ENCODE measurements around the gene RBP2. TPM values are rescaled to one million over a fixed set of nuclear protein-coding genes. Genes with fewer than 3 reads are reported as not detected.

Gene RBP2
- total and polyA plus RNA-seq, 10 of the 15 experiments (the other 5 are each of a cell fraction or from before 2014, with no cell fraction given), result not detected

- ChIA-PET SMC1A (ENCODE audit: uncharacterized antibody, unreplicated experiment) (no interaction called here), POLR2A (no interaction called here), CTCF (no interaction called here), RAD21 (ENCODE audit: unreplicated experiment) (no interaction called here)
- H3K9ac ChIP-seq (ENCODE audit: control insufficient read depth, insufficient read depth, low read length), result no peak overlapping the region
- H2AFZ ChIP-seq (ENCODE audit: control insufficient read depth, low read depth, low read length), result no peak overlapping the region
- BruUV-seq (replicated peaks), result no TSS peak
- H4K20me1 ChIP-seq (ENCODE audit: control insufficient read depth, insufficient read depth), result no peaks in the 10 kb centered on the region
- no peak overlapping the region for H3K4me2 ChIP-seq (ENCODE audit: control insufficient read depth, insufficient read depth)
- in situ Hi-C loops (cut with MboI), result no loop called here
- intact Hi-C loops (cut with micrococcal nuclease; ENCODE audit: unreplicated experiment), result no loop called here
- DNase-seq (ENCODE audit: low read depth, low spot score) (no peak), ATAC-seq (no peak), FAIRE-seq (no peak)
- no peaks in the 10 kb centered on the region for H3K27me3 ChIP-seq (replicated peaks in 1 of 2; ENCODE audit: control insufficient read depth in 2 of 2, insufficient read depth in 2 of 2, low read length in 1 of 2)
- TF ChIP-seq SMAD1 (IDR thresholded peaks at IDR 0.05; ENCODE audit: low read depth, partially characterized antibody), result no peak
- TF ChIP-seq CTCF (IDR thresholded peaks at IDR 0.05 in 2 of 3, conservative IDR thresholded peaks at IDR 0.05 in 1 of 3; ENCODE audit: control insufficient read depth in 2 of 3, extremely low read depth in 1 of 3, insufficient read depth in 1 of 3, low read depth in 3 of 3, low read length in 3 of 3), result no peak
- TF ChIP-seq PAX5 (IDR thresholded peaks at IDR 0.05; ENCODE audit: borderline replicate concordance, low read depth, low read length), result no peak
- no peak for TF ChIP-seq CEBPZ (IDR thresholded peaks at IDR 0.05; ENCODE audit: low read depth, low read length)
- TF ChIP-seq FOXK2 (IDR thresholded peaks at IDR 0.05), result no peak
- no peak for TF ChIP-seq JUND (IDR thresholded peaks at IDR 0.05; ENCODE audit: low read depth, low read length)
- TF ChIP-seq MXI1 (IDR thresholded peaks at IDR 0.05; ENCODE audit: low read depth, low read length), result no peak
- TF ChIP-seq ZNF24 (IDR thresholded peaks at IDR 0.05), result no peak
- TF ChIP-seq ATF3 (IDR thresholded peaks at IDR 0.05; ENCODE audit: borderline replicate concordance, extremely low read depth, low read depth, low read length), result no peak
- TF ChIP-seq CREB1 (IDR thresholded peaks at IDR 0.05; ENCODE audit: low read depth), result no peak
- no peak for TF ChIP-seq MTA2 (IDR thresholded peaks at IDR 0.05; ENCODE audit: low read depth)
- no peak for TF ChIP-seq CREM (IDR thresholded peaks at IDR 0.05; ENCODE audit: low read depth)
- TF ChIP-seq NFYB (IDR thresholded peaks at IDR 0.05; ENCODE audit: insufficient read depth, low read depth, low read length), result no peak
- TF ChIP-seq PML (IDR thresholded peaks at IDR 0.05; ENCODE audit: low read length), result no peak
- TF ChIP-seq IRF5 (IDR thresholded peaks at IDR 0.05; ENCODE audit: borderline replicate concordance), result no peak
- no peaks in the 10 kb centered on the region for H3K4me1 ChIP-seq (ENCODE audit: control insufficient read depth, insufficient read depth, low read length)
- no peak overlapping the region for H3K4me3 ChIP-seq
- H3K36me3 ChIP-seq (ENCODE audit: control insufficient read depth in 2 of 2, insufficient read depth in 2 of 2, low read length in 1 of 2), result no peaks in the 10 kb centered on the region
- whole genome bisulfite sequencing (ENCODE audit: insufficient coverage, insufficient replicate concordance, low lambda C conversion rate, missing lambda C conversion rate), result 50% methylated on average over 5 of the region's 5 CpGs
- H3K27ac ChIP-seq (ENCODE audit: control insufficient read depth, insufficient read depth), result no peak overlapping the region
- H3K9me3 ChIP-seq (replicated peaks; ENCODE audit: control insufficient read depth, insufficient read depth, low read length), result no peaks in the 10 kb centered on the region
- H3K79me2 ChIP-seq (ENCODE audit: control insufficient read depth, insufficient read depth, low read length), result no peaks in the 10 kb centered on the region
Observed at GRCh38 chr3:139523166-139523565, 46.9 kb upstream of the RBP2 start.

All from GM12878 (cell line).